GM12891 (cell line): ENCODE results near the gene AGPAT3.

Experiments
- DNase-seq: peaks from one replicate; pipeline ENCODE4 v3.0.0; 2011; ENCODE audit warnings: low spot score; ENCODE audit not compliant: insufficient read length
- FAIRE-seq: peaks from 2 replicates; lab custom pipeline; 2011; peaks lifted over from hg19 to GRCh38; lab: Jason Lieb, UNC
- PAX5 ChIP-seq: IDR thresholded peaks from 2 replicates; pipeline ENCODE4 v1.6.1; 2011; ENCODE audit warnings: low read length, moderate library complexity, mild to moderate bottlenecking; ENCODE audit not compliant: insufficient read depth, severe bottlenecking
- POLR2A ChIP-seq: IDR thresholded peaks from 2 replicates; pipeline ENCODE4 v1.6.1; 2011; ENCODE audit warnings: low read depth, low read length, control low read depth
- POLR2AphosphoS5 ChIP-seq: IDR thresholded peaks from 2 replicates; pipeline ENCODE4 v1.6.1; 2011; ENCODE audit warnings: low read depth, low read length, control low read depth
- POU2F2 ChIP-seq: IDR thresholded peaks from 2 replicates; pipeline ENCODE4 v1.6.1; 2011; ENCODE audit warnings: low read depth, mild to moderate bottlenecking, control low read depth, low read length, moderate library complexity
- SPI1 ChIP-seq: IDR thresholded peaks from 2 replicates; pipeline ENCODE4 v1.6.1; 2011; ENCODE audit warnings: low read depth, low read length, control low read depth
- TAF1 ChIP-seq: IDR thresholded peaks from 2 replicates; pipeline ENCODE4 v1.6.1; 2011; ENCODE audit warnings: low read depth, low read length, control low read depth

AGPAT3 gene

DNA sequence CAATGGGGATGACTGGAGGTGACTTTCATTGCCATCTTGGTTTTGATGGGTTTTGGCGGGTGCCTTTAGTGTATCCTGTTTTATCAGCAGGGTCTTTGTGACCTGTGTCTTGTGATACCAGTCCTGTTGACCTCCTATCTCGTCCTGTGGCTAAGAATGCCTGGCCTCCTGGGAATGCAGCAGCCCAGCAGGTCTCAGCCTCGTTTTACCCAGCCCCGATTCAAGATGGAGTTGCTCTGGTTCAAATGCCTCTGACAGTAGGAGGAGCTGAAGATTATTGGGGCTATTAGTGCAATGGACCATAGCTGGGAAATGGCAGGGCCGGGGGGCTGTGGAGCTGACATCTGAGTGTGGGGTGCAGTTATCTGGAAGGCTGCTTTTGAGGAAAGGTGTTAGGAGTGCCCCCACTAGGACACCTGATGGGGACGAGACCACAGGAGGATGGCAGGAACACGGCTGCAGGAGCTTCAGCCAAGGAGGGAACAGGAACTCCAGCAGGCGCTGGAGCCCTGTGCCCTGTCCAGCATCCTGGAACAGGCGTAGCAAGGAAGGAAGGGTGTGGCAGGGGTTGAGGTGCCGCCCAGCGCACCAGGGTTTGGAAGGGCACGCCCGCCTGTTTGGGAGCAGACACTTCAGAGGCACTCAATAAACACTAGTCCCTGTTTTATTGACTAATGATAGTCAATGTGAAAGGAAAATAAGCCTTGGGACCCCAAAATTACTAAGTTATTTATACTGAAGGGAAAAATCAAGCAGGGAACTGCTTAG is 15.3 kb upstream of the AGPAT3 start:
- DNase-seq (no peak), FAIRE-seq (no peak)
- TF ChIP-seq SPI1 = no peak
- TF ChIP-seq POLR2AphosphoS5 = no peak
- TF ChIP-seq POU2F2 = no peak
- no peak for TF ChIP-seq POLR2A
- no peak for TF ChIP-seq PAX5
- no peak for TF ChIP-seq TAF1

GRCh38 chr21:43850728-43851295 is 14.2 kb upstream of the AGPAT3 start:
- FAIRE-seq (no peak), DNase-seq (no peak)
- peak; percentile 64 for TF ChIP-seq SPI1
- no peak for TF ChIP-seq POLR2AphosphoS5
- no peak for TF ChIP-seq TAF1
- TF ChIP-seq POLR2A = no peak
- TF ChIP-seq PAX5 = no peak
- no peak for TF ChIP-seq POU2F2

GRCh38 chr21:43851593-43851992 is 13.4 kb upstream of the AGPAT3 start:
- TF ChIP-seq POLR2AphosphoS5 (no peak), TAF1 (no peak), POU2F2 (no peak), PAX5 (no peak), SPI1 (no peak), POLR2A (no peak)
- DNase-seq (no peak), FAIRE-seq (no peak)

GRCh38 chr21:43853851-43854772 is 10.9 kb upstream of the AGPAT3 start:
- TF ChIP-seq TAF1 (no peak), POLR2AphosphoS5 (no peak), POU2F2 (no peak), POLR2A (no peak), SPI1 (no peak), PAX5 (no peak)
- no peak for DNase-seq
- FAIRE-seq = no peak

GRCh38 chr21:43854773-43855633 is 10.0 kb upstream of the AGPAT3 start:
- FAIRE-seq = peak; percentile 69
- TF ChIP-seq SPI1 = peak; percentile 84
- TF ChIP-seq POLR2AphosphoS5 = no peak
- peak; percentile 67 for DNase-seq

- TF ChIP-seq POU2F2 (no peak), POLR2AphosphoS5 (no peak), PAX5 (no peak), POLR2A (no peak), TAF1 (no peak), SPI1 (no peak)
- no peak for DNase-seq
- FAIRE-seq = no peak
Measured at GRCh38 chr21:43855955-43856354, 9.1 kb upstream of the AGPAT3 start.

DNA sequence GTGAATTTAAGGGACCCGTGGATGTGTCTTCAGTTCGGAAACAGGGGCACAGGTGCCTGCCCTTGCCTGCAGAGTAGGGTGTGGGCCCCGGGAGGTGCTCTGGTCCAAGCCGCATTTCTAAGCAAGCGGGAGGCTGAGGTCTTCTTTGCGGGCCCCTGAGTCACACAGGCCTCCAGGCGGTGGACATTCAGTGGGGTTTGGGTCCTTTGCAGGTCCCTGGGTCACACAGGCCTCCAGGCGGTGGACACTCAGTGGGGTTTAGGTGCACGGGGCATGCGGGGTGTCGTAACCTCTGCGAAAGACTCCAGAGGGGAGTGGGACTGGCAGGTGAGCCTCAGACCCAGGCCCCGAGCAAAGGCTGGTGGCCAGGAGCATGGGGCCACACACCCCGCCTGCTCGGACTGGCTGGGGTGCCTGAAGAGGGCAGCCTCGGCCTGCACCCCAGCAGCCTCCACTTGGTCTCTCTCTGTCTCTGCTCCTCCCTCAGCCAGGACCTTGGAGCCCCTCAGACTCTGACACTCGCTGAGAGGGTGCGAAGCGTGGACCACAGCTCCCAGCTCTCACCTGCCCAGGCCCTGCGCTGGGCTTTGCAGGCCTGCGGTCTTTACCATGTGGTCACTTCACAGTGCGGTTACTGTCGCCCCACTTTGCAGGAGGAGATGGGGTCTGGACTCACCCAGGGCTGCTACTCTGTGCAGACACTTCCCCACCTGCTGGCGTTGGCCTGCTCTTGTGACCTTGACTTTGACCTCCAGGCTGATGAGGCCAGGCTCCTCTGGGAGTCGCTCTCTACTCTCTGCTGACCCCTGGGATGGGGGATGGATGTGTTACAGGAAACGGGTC is 6.0 kb upstream of the AGPAT3 start:
- DNase-seq = no peak

GRCh38 chr21:43859747-43860214 is 5.2 kb upstream of the AGPAT3 start:
- FAIRE-seq = no peak

More for the DNA sequence above, 6.0 kb upstream of the AGPAT3 start:
- TF ChIP-seq SPI1 (no peak), TAF1 (no peak), POLR2A (no peak), POU2F2 (no peak), POLR2AphosphoS5 (no peak), PAX5 (no peak)
- no peak for FAIRE-seq

More at GRCh38 chr21:43859747-43860214, 5.2 kb upstream of the AGPAT3 start:
- DNase-seq = no peak
- TF ChIP-seq TAF1 (no peak), PAX5 (no peak), SPI1 (no peak)
